GM19372 (cell line): Measurements from ENCODE around the gene MAN2B2.
"Not testable (repeated sequence)": the region's sequence is repeated elsewhere in the genome, so short reads cannot be mapped to it uniquely, and the experiment has no call there.

ENCODE experiments used
- ATAC-seq: cut with Tn5 transposase; IDR thresholded peaks from one replicate; pipeline ENCODE4 v1.9.1; 2021; ENCODE audit warnings: mild to moderate bottlenecking, low read depth, moderate library complexity; ENCODE audit not compliant: unreplicated experiment

Gene MAN2B2

GRCh38 chr4:6663596-6664393 lies 88.8 kb downstream of the MAN2B2 start:
- ATAC-seq = no peak

- no peak for ATAC-seq
Measured at GRCh38 chr4:6665320-6665654, 90.3 kb downstream of the MAN2B2 start.

- no peak for ATAC-seq
Measured at GRCh38 chr4:6668391-6668790, 93.4 kb downstream of the MAN2B2 start.

- no peak for ATAC-seq
Measured at GRCh38 chr4:6671648-6672047, 96.7 kb downstream of the MAN2B2 start.

- ATAC-seq = no peak
Measured at GRCh38 chr4:6672131-6672530, 97.1 kb downstream of the MAN2B2 start.

- ATAC-seq = not testable (repeated sequence)
Measured at GRCh38 chr4:6672541-6673190, 97.7 kb downstream of the MAN2B2 start.
